Astrocyte (in vitro differentiated cells and primary cell): ENCODE data around the gene EXOSC7.

ENCODE experiments used
- CTCF ChIP-seq: IDR thresholded peaks from 2 replicates; pipeline ENCODE4 v1.5.1; 2011; ENCODE audit warnings: low read depth, mild to moderate bottlenecking, inconsistent platforms, low read length, moderate library complexity; ENCODE audit not compliant: insufficient read depth
- EZH2 ChIP-seq: IDR thresholded peaks from 2 replicates; pipeline ENCODE4 v1.6.1; 2012; ENCODE audit warnings: mild to moderate bottlenecking, low read length, inconsistent platforms; ENCODE audit not compliant: insufficient read depth

GRCh38 chr3:45043728-45044299, 67.8 kb downstream of the EXOSC7 start:
- TF ChIP-seq CTCF = peak; percentile 14
- no peak for TF ChIP-seq EZH2
